HG03196 (cell line): ENCODE measurements around the gene UBAC1.
"Not testable (repeated sequence)": the region's sequence is repeated elsewhere in the genome, so short reads cannot be mapped to it uniquely, and the experiment has no call there.

ENCODE experiments used
- ATAC-seq: cut with Tn5 transposase; IDR thresholded peaks from one replicate; pipeline ENCODE4 v1.9.1; 2021; ENCODE audit not compliant: unreplicated experiment

Gene UBAC1

GRCh38 chr9:135978642-135979546, 17.7 kb upstream of the UBAC1 start:
- ATAC-seq = no peak

GRCh38 chr9:135976944-135977343, 15.8 kb upstream of the UBAC1 start:
- ATAC-seq = no peak

GRCh38 chr9:135976531-135976930, 15.4 kb upstream of the UBAC1 start:
- ATAC-seq = no peak

GRCh38 chr9:135975834-135976233, 14.7 kb upstream of the UBAC1 start:
- ATAC-seq = no peak

- no peak for ATAC-seq
These were observed 13.0 kb upstream of the UBAC1 start for GRCh38 chr9:135974220-135974573.

- no peak for ATAC-seq
These were observed 12.4 kb upstream of the UBAC1 start for GRCh38 chr9:135973277-135974219.

GRCh38 chr9:135971892-135972291, 10.7 kb upstream of the UBAC1 start:
- no peak for ATAC-seq

- ATAC-seq = no peak
These were observed 10.1 kb upstream of the UBAC1 start for GRCh38 chr9:135971111-135971766.

- no peak for ATAC-seq
These were observed 9.1 kb upstream of the UBAC1 start for GRCh38 chr9:135970128-135970815.

- no peak for ATAC-seq
These were observed 8.0 kb upstream of the UBAC1 start for GRCh38 chr9:135969064-135969683.

GRCh38 chr9:135968601-135969000, 7.4 kb upstream of the UBAC1 start:
- ATAC-seq = no peak

GRCh38 chr9:135968083-135968476, 6.9 kb upstream of the UBAC1 start:
- ATAC-seq = no peak

- not testable (repeated sequence) for ATAC-seq
These were observed 5.7 kb upstream of the UBAC1 start for GRCh38 chr9:135966916-135967260.

- no peak for ATAC-seq
These were observed 4.1 kb upstream of the UBAC1 start for GRCh38 chr9:135965124-135965756.

- ATAC-seq = no peak
These were observed 2.8 kb upstream of the UBAC1 start for GRCh38 chr9:135963938-135964337.

GRCh38 chr9:135963338-135963737, 2.2 kb upstream of the UBAC1 start:
- no peak for ATAC-seq

- ATAC-seq = no peak
These were observed 1.6 kb upstream of the UBAC1 start for GRCh38 chr9:135962696-135963307.

GRCh38 chr9:135961811-135962695, 880 bp upstream of the UBAC1 start:
- no peak for ATAC-seq
